Measurements from ENCODE around the gene MYH11.

Gene MYH11

GRCh38 chr16:15729152-15729551 lies 127.7 kb downstream of the MYH11 start:
- TF ChIP-seq REST (IDR thresholded peaks at IDR 0.05; ENCODE audit: low read depth) = no peak
- no peak for TF ChIP-seq FOXM1 (IDR thresholded peaks at IDR 0.05; ENCODE audit: borderline replicate concordance, low read depth)
- no peak for TF ChIP-seq YY1 (IDR thresholded peaks at IDR 0.05; ENCODE audit: low read depth)
- no peak for TF ChIP-seq NFIC (IDR thresholded peaks at IDR 0.05)
- TF ChIP-seq MAX (IDR thresholded peaks at IDR 0.05) = no peak
- no peak for TF ChIP-seq RAD21 (IDR thresholded peaks at IDR 0.05; ENCODE audit: low read depth)
- TF ChIP-seq EGR1 (IDR thresholded peaks at IDR 0.05) = no peak
- TF ChIP-seq ZBTB7A (IDR thresholded peaks at IDR 0.05; ENCODE audit: low read depth) = no peak
- TF ChIP-seq TEAD4 (IDR thresholded peaks at IDR 0.05) = no peak
- TF ChIP-seq CREB1 (IDR thresholded peaks at IDR 0.05; ENCODE audit: low read depth) = no peak
- TF ChIP-seq EP300 (IDR thresholded peaks at IDR 0.05; ENCODE audit: borderline replicate concordance) = no peak
- no peak for TF ChIP-seq USF1 (IDR thresholded peaks at IDR 0.05)
- TF ChIP-seq TCF12 (IDR thresholded peaks at IDR 0.05; ENCODE audit: low read depth) = no peak
- TF ChIP-seq TAF1 (IDR thresholded peaks at IDR 0.05; ENCODE audit: low read depth) = no peak
- no peak for TF ChIP-seq CEBPB (IDR thresholded peaks at IDR 0.05)

GRCh38 chr16:15726715-15727114 lies 130.1 kb downstream of the MYH11 start:
- TF ChIP-seq EP300 (IDR thresholded peaks at IDR 0.05; ENCODE audit: borderline replicate concordance) (no peak), RAD21 (IDR thresholded peaks at IDR 0.05; ENCODE audit: low read depth) (no peak), EGR1 (IDR thresholded peaks at IDR 0.05) (no peak), REST (IDR thresholded peaks at IDR 0.05; ENCODE audit: low read depth) (no peak), MAX (IDR thresholded peaks at IDR 0.05) (no peak), USF1 (IDR thresholded peaks at IDR 0.05) (no peak), CEBPB (IDR thresholded peaks at IDR 0.05) (no peak), CREB1 (IDR thresholded peaks at IDR 0.05; ENCODE audit: low read depth) (no peak)

- TF ChIP-seq EP300 (IDR thresholded peaks at IDR 0.05; ENCODE audit: borderline replicate concordance) = no peak
- TF ChIP-seq CEBPB (IDR thresholded peaks at IDR 0.05) = no peak
- TF ChIP-seq TEAD4 (IDR thresholded peaks at IDR 0.05) = no peak
- no peak for TF ChIP-seq USF1 (IDR thresholded peaks at IDR 0.05)
- TF ChIP-seq RAD21 (IDR thresholded peaks at IDR 0.05; ENCODE audit: low read depth) = no peak
- no peak for TF ChIP-seq ZBTB7A (IDR thresholded peaks at IDR 0.05; ENCODE audit: low read depth)
- TF ChIP-seq TAF1 (IDR thresholded peaks at IDR 0.05; ENCODE audit: low read depth) = no peak
- TF ChIP-seq EGR1 (IDR thresholded peaks at IDR 0.05) = no peak
- TF ChIP-seq TCF12 (IDR thresholded peaks at IDR 0.05; ENCODE audit: low read depth) = no peak
- no peak for TF ChIP-seq FOXM1 (IDR thresholded peaks at IDR 0.05; ENCODE audit: borderline replicate concordance, low read depth)
- no peak for TF ChIP-seq CREB1 (IDR thresholded peaks at IDR 0.05; ENCODE audit: low read depth)
- TF ChIP-seq NFIC (IDR thresholded peaks at IDR 0.05) = no peak
- no peak for TF ChIP-seq YY1 (IDR thresholded peaks at IDR 0.05; ENCODE audit: low read depth)
- no peak for TF ChIP-seq MAX (IDR thresholded peaks at IDR 0.05)
- no peak for TF ChIP-seq REST (IDR thresholded peaks at IDR 0.05; ENCODE audit: low read depth)
These were observed 131.1 kb downstream of the MYH11 start for GRCh38 chr16:15725641-15726240.

- TF ChIP-seq USF1 (IDR thresholded peaks at IDR 0.05) = no peak
- TF ChIP-seq EP300 (IDR thresholded peaks at IDR 0.05; ENCODE audit: borderline replicate concordance) = no peak
- TF ChIP-seq CEBPB (IDR thresholded peaks at IDR 0.05) = no peak
- no peak for TF ChIP-seq REST (IDR thresholded peaks at IDR 0.05; ENCODE audit: low read depth)
- no peak for TF ChIP-seq RAD21 (IDR thresholded peaks at IDR 0.05; ENCODE audit: low read depth)
- TF ChIP-seq EGR1 (IDR thresholded peaks at IDR 0.05) = no peak
- no peak for TF ChIP-seq FOXM1 (IDR thresholded peaks at IDR 0.05; ENCODE audit: borderline replicate concordance, low read depth)
- TF ChIP-seq TCF12 (IDR thresholded peaks at IDR 0.05; ENCODE audit: low read depth) = no peak
- TF ChIP-seq TAF1 (IDR thresholded peaks at IDR 0.05; ENCODE audit: low read depth) = no peak
- no peak for TF ChIP-seq MAX (IDR thresholded peaks at IDR 0.05)
- TF ChIP-seq NFIC (IDR thresholded peaks at IDR 0.05) = no peak
- no peak for TF ChIP-seq YY1 (IDR thresholded peaks at IDR 0.05; ENCODE audit: low read depth)
- TF ChIP-seq TEAD4 (IDR thresholded peaks at IDR 0.05) = no peak
- no peak for TF ChIP-seq CREB1 (IDR thresholded peaks at IDR 0.05; ENCODE audit: low read depth)
- no peak for TF ChIP-seq ZBTB7A (IDR thresholded peaks at IDR 0.05; ENCODE audit: low read depth)
These were observed 133.0 kb downstream of the MYH11 start for GRCh38 chr16:15723808-15724207.

Data from Ishikawa (cell line).